Measurements from ENCODE around the gene AATF.

Gene AATF

DNA sequence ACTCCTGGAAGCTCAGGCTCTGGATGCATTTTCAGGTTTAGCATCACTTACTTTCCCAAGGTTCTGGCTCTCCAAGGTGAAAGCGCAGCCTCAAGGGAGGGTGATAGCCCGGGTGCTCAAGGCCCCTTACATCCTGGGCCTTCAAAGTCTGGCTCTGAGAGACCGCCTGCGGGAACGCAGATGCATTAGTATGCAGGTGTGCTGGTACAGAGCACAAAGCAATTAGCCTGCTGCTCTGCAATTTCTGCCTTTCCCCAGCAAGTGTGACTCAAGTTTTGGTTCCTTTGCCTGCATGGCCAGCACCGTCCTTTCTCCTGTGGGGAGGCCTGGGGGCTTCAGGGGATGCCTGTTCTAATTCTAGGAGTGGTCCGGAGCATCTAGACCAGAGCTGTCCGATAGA, 116.2 kb downstream of the AATF start:
- POLR2A ChIA-PET: no interaction called here
- no peak overlapping the region for H3K4me3 ChIP-seq (ENCODE audit: control insufficient read depth in 1 of 7, extremely low read depth in 1 of 7, insufficient read depth in 4 of 7, low read depth in 2 of 7, low read length in 6 of 7)
- WGBS (ENCODE audit: insufficient coverage): 92% methylated on average over 8 of the region's 8 CpGs
- DNase-seq: no peak
- CTCF ChIA-PET: interaction anchor here (0.9 kb wide), 1 partner anchor 11 kb away, joined by 3 read pairs; no protein-coding TSS in a partner anchor
- peaks cover 0 to 44% (median 12%) of the 10 kb centered on the region in 5 experiments for H3K27me3 ChIP-seq (replicated peaks in 2 of 5; ENCODE audit: control insufficient read depth in 4 of 5, insufficient read depth in 5 of 5, low read length in 4 of 5)
- H3K36me3 ChIP-seq (ENCODE audit: control insufficient read depth in 4 of 4, insufficient read depth in 4 of 4, low read length in 3 of 4): no peaks in the 10 kb centered on the region
- no peaks in the 10 kb centered on the region for H3K4me1 ChIP-seq (ENCODE audit: control extremely low read depth in 1 of 4, control insufficient read depth in 4 of 4, insufficient read depth in 4 of 4, low read length in 3 of 4)
- H3K9me3 ChIP-seq (ENCODE audit: control extremely low read depth in 1 of 5, control insufficient read depth in 4 of 5, insufficient read depth in 2 of 5, low read depth in 1 of 5, low read length in 4 of 5): peaks cover 0 to 3% (median 0%) of the 10 kb centered on the region in 5 experiments
- H3K27ac ChIP-seq (ENCODE audit: insufficient read depth in 1 of 2, low read depth in 1 of 2, low read length in 2 of 2, poor library complexity in 1 of 2, severe bottlenecking in 2 of 2): no peak overlapping the region

DNA sequence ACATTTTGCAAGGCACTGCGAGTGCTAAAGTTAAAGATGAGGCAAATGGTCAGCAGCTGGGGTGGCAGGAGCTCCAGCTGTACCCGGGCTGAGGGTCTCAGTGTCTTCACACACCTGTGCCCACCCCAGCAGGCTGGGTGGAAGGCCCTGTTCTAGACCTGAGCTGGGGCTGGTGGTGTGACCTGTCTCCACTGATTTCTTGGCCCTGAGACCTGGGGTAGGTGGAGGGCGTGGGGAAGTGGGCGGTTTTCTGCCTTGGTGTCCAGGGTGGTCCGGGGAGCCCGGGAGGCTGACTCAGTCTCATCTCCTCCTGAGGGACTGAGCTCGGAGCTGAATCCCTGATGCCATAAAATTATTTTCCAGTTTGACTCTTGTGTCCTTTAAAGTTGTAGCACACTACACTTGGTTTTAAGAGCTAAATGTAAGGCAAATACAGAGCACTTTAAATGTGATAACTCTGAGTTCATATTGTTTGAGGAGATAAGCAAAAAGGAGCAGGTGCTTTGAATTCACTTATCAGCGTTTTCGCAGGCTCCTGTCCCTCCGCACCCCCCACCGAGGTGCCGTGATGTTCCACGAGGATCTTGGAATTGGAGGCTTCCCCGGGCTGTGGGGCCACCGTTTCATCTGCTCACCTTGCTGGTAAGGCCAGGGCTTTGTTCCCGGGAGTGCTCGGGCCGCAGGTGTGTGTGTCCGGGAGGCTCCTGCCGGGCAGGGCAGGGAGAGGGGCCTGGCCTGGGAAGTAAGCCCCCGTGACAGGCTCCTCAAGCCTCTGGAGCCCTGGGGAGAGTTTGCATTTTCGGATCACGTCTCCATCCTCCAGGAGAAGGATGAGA, 117.0 kb downstream of the AATF start:
- CTCF ChIA-PET: interaction anchor here (0.7 to 0.9 kb wide), 2 partner anchors 12 to 47 kb away, joined by 3 read pairs; no protein-coding TSS in a partner anchor
- no peaks in the 10 kb centered on the region for H3K36me3 ChIP-seq (ENCODE audit: control insufficient read depth in 4 of 4, insufficient read depth in 4 of 4, low read length in 3 of 4)
- WGBS (ENCODE audit: insufficient coverage): 79% methylated on average over 19 of the region's 23 CpGs

DNA sequence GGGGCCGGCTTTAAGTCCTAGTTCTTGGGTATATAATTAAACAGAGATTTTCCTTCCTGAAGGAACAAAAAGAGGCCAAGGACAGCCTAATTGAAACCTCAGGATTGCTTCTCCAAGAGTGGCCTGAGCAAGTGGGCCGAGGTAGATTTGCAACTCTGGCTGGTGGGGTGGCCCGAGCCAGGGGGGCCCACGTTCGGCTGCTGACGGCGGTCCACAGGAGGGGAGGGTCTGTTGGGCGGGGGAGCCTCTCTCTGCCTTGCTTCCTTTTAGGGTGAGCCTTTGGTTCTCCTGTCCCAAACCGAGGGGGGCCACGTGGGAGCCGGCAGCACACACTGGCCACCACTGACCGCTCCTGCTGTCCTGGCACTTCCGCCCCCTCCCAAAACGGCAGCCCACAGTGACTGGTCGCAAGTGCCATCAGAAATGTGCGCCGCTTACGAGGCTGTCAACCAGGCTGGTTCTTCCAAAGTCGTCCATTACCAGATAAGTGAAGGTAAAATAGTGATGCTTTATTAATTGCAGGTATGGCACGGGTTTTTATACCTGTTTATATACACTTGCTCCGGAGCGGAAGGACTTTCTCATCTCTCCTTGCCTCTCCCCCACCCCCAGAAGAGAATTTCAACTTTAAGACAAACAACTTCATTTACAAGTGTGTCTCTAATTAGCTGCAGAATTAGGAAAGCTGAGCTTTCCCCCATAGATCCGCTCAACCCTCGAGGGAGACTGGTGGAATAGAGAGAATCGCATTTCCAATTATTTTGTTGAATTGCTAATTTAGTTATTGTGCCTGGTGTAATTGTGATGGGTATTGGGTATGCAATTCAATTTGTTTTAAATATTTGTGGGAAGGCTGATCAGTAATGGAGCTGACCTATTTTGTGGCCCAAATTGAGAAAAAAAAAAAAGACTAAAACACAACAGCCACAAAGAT, 117.8 kb downstream of the AATF start:
- WGBS (ENCODE audit: insufficient coverage): 57% methylated on average over 22 of the region's 25 CpGs
- H3K4me1 ChIP-seq (ENCODE audit: control extremely low read depth in 1 of 4, control insufficient read depth in 4 of 4, insufficient read depth in 4 of 4, low read length in 3 of 4): no peaks in the 10 kb centered on the region
- no peak overlapping the region for H3K4me3 ChIP-seq (ENCODE audit: control insufficient read depth in 1 of 7, extremely low read depth in 1 of 7, insufficient read depth in 4 of 7, low read depth in 2 of 7, low read length in 6 of 7)
- peaks cover 0 to 3% (median 0%) of the 10 kb centered on the region in 5 experiments for H3K9me3 ChIP-seq (ENCODE audit: control extremely low read depth in 1 of 5, control insufficient read depth in 4 of 5, insufficient read depth in 2 of 5, low read depth in 1 of 5, low read length in 4 of 5)
- H3K27ac ChIP-seq (ENCODE audit: insufficient read depth in 1 of 2, low read depth in 1 of 2, low read length in 2 of 2, poor library complexity in 1 of 2, severe bottlenecking in 2 of 2): no peak overlapping the region
- no peaks in the 10 kb centered on the region for H3K36me3 ChIP-seq (ENCODE audit: control insufficient read depth in 4 of 4, insufficient read depth in 4 of 4, low read length in 3 of 4)
- peaks cover 0 to 44% (median 12%) of the 10 kb centered on the region in 5 experiments for H3K27me3 ChIP-seq (replicated peaks in 2 of 5; ENCODE audit: control insufficient read depth in 4 of 5, insufficient read depth in 5 of 5, low read length in 4 of 5)
- ChIA-PET POLR2A (interaction anchor here (0.8 kb wide), 1 partner anchor 10 kb away, joined by 3 read pairs; no protein-coding TSS in a partner anchor), CTCF (interaction anchor here (1.1 to 1.9 kb wide), 2 partner anchors 19 to 23 kb away, joined by 3 to 4 read pairs; no protein-coding TSS in a partner anchor)
- no peak for DNase-seq

More for the DNA sequence above, 117.0 kb downstream of the AATF start:
- Histone ChIP-seq H3K4me3 (ENCODE audit: control insufficient read depth in 1 of 7, extremely low read depth in 1 of 7, insufficient read depth in 4 of 7, low read depth in 2 of 7, low read length in 6 of 7) (no peak overlapping the region), H3K27me3 (replicated peaks in 2 of 5; ENCODE audit: control insufficient read depth in 4 of 5, insufficient read depth in 5 of 5, low read length in 4 of 5) (peaks cover 0 to 44% (median 12%) of the 10 kb centered on the region in 5 experiments), H3K9me3 (ENCODE audit: control extremely low read depth in 1 of 5, control insufficient read depth in 4 of 5, insufficient read depth in 2 of 5, low read depth in 1 of 5, low read length in 4 of 5) (peaks cover 0 to 3% (median 0%) of the 10 kb centered on the region in 5 experiments), H3K4me1 (ENCODE audit: control extremely low read depth in 1 of 4, control insufficient read depth in 4 of 4, insufficient read depth in 4 of 4, low read length in 3 of 4) (no peaks in the 10 kb centered on the region), H3K27ac (ENCODE audit: insufficient read depth in 1 of 2, low read depth in 1 of 2, low read length in 2 of 2, poor library complexity in 1 of 2, severe bottlenecking in 2 of 2) (no peak overlapping the region)
- POLR2A ChIA-PET: no interaction called here
- no peak for DNase-seq

DNA sequence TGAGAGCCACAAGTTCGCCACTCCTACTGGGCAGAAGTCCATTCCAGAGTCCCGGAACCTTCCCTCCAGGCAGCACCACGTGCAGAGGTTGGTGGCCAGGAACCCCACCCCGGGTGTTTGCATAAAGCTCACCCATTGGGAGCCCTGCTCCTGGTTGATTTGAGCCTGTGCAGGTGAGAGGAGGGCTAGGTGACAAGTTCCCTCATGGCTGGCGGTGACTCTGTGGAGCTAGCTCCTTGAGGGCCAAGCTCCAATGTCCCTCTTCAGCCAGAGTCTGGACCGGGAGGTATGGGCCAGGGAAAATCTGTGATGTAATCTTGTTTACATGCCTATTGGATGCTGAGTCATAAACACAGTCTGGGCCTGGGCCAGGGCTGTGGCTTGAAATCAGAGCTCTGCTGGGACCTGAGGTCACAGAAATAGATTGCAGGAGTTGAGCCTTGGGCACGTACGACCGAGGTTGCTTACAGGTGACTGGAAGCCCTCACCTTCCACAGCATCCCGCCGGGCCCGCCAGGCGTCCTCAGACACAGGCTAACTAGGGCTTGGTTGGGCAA, 118.9 kb downstream of the AATF start:
- no peak for DNase-seq
- H3K4me3 ChIP-seq (ENCODE audit: control insufficient read depth in 1 of 7, extremely low read depth in 1 of 7, insufficient read depth in 4 of 7, low read depth in 2 of 7, low read length in 6 of 7): no peak overlapping the region
- no peak overlapping the region for H3K27ac ChIP-seq (ENCODE audit: insufficient read depth in 1 of 2, low read depth in 1 of 2, low read length in 2 of 2, poor library complexity in 1 of 2, severe bottlenecking in 2 of 2)
- WGBS (ENCODE audit: insufficient coverage): 69% methylated on average over 11 of the region's 13 CpGs
- no peaks in the 10 kb centered on the region for H3K36me3 ChIP-seq (ENCODE audit: control insufficient read depth in 4 of 4, insufficient read depth in 4 of 4, low read length in 3 of 4)
- ChIA-PET CTCF (interaction anchor here (1.1 to 1.9 kb wide), 2 partner anchors 18 to 22 kb away, joined by 3 to 4 read pairs; no protein-coding TSS in a partner anchor), POLR2A (interaction anchor here (0.8 kb wide), 1 partner anchor 12 kb away, joined by 3 read pairs; no protein-coding TSS in a partner anchor)
- H3K27me3 ChIP-seq (replicated peaks in 2 of 5; ENCODE audit: control insufficient read depth in 4 of 5, insufficient read depth in 5 of 5, low read length in 4 of 5): peaks cover 0 to 44% (median 12%) of the 10 kb centered on the region in 5 experiments
- H3K9me3 ChIP-seq (ENCODE audit: control extremely low read depth in 1 of 5, control insufficient read depth in 4 of 5, insufficient read depth in 2 of 5, low read depth in 1 of 5, low read length in 4 of 5): peaks cover 0 to 3% (median 0%) of the 10 kb centered on the region in 5 experiments
- H3K4me1 ChIP-seq (ENCODE audit: control extremely low read depth in 1 of 4, control insufficient read depth in 4 of 4, insufficient read depth in 4 of 4, low read length in 3 of 4): no peaks in the 10 kb centered on the region

DNA sequence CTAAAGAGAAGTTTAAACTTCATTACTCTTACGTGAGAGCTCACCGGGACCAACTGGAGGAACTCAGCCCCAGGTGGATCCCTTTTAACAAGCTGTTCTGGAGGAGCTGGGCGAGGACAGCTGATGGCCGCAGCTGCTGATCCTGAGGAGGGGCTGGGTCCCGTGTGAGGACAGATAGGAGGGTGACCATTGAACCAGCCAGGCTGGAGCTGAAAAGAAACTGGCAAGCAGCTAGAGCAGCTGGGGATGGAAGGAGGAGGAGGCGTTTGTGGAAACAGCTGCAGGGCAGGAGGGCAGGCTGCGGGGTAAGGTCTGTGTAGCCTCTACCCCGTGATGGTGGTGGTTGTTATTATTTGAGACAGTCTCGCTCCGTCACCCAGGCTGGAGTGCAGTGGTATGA, 119.5 kb downstream of the AATF start:
- H3K27ac ChIP-seq (ENCODE audit: insufficient read depth in 1 of 2, low read depth in 1 of 2, low read length in 2 of 2, poor library complexity in 1 of 2, severe bottlenecking in 2 of 2): no peak overlapping the region
- ChIA-PET CTCF (interaction anchor here (1.9 kb wide), 1 partner anchor 21 kb away, joined by 4 read pairs; no protein-coding TSS in a partner anchor), POLR2A (no interaction called here)
- WGBS (ENCODE audit: insufficient coverage): 91% methylated on average over 10 of the region's 10 CpGs
- no peak for DNase-seq
- H3K36me3 ChIP-seq (ENCODE audit: control insufficient read depth in 4 of 4, insufficient read depth in 4 of 4, low read length in 3 of 4): no peaks in the 10 kb centered on the region
- no peaks in the 10 kb centered on the region for H3K4me1 ChIP-seq (ENCODE audit: control extremely low read depth in 1 of 4, control insufficient read depth in 4 of 4, insufficient read depth in 4 of 4, low read length in 3 of 4)
- H3K27me3 ChIP-seq (replicated peaks in 2 of 5; ENCODE audit: control insufficient read depth in 4 of 5, insufficient read depth in 5 of 5, low read length in 4 of 5): peaks cover 0 to 44% (median 12%) of the 10 kb centered on the region in 5 experiments
- H3K9me3 ChIP-seq (ENCODE audit: control extremely low read depth in 1 of 5, control insufficient read depth in 4 of 5, insufficient read depth in 2 of 5, low read depth in 1 of 5, low read length in 4 of 5): peaks cover 0 to 3% (median 0%) of the 10 kb centered on the region in 5 experiments
- no peak overlapping the region for H3K4me3 ChIP-seq (ENCODE audit: control insufficient read depth in 1 of 7, extremely low read depth in 1 of 7, insufficient read depth in 4 of 7, low read depth in 2 of 7, low read length in 6 of 7)

DNA sequence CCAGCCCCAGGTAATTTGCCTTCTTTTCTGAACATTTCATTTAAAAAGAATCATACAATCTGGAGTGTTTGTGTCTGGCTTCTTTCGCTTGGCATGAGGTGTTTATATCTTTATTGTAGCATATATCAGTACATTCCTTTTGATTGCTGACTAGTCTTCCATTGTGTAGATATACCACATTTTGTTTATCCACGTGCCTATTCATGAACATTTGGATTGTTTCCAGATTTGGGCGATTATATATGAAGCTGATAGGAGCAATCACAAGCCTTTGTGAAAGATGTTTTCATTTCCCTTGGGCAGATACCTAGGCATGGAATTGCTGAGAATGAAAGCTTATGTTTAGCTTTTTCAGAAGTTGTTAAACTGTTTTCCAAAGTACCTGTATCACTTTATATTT, 120.3 kb downstream of the AATF start:
- peaks cover 0 to 3% (median 0%) of the 10 kb centered on the region in 5 experiments for H3K9me3 ChIP-seq (ENCODE audit: control extremely low read depth in 1 of 5, control insufficient read depth in 4 of 5, insufficient read depth in 2 of 5, low read depth in 1 of 5, low read length in 4 of 5)
- 92% methylated on average over 2 of the region's 3 CpGs for WGBS (ENCODE audit: insufficient coverage)
- no peak overlapping the region for H3K4me3 ChIP-seq (ENCODE audit: control insufficient read depth in 1 of 7, extremely low read depth in 1 of 7, insufficient read depth in 4 of 7, low read depth in 2 of 7, low read length in 6 of 7)
- POLR2A ChIA-PET: no interaction called here
- H3K36me3 ChIP-seq (ENCODE audit: control insufficient read depth in 4 of 4, insufficient read depth in 4 of 4, low read length in 3 of 4): no peaks in the 10 kb centered on the region
- no peaks in the 10 kb centered on the region for H3K4me1 ChIP-seq (ENCODE audit: control extremely low read depth in 1 of 4, control insufficient read depth in 4 of 4, insufficient read depth in 4 of 4, low read length in 3 of 4)
- DNase-seq: no peak
- CTCF ChIA-PET: interaction anchor here (1.2 kb wide), 1 partner anchor 13 kb away, joined by 3 read pairs; no protein-coding TSS in a partner anchor
- H3K27me3 ChIP-seq (replicated peaks in 2 of 5; ENCODE audit: control insufficient read depth in 4 of 5, insufficient read depth in 5 of 5, low read length in 4 of 5): peaks cover 0 to 44% (median 12%) of the 10 kb centered on the region in 5 experiments
- no peak overlapping the region for H3K27ac ChIP-seq (ENCODE audit: insufficient read depth in 1 of 2, low read depth in 1 of 2, low read length in 2 of 2, poor library complexity in 1 of 2, severe bottlenecking in 2 of 2)

Data from common myeloid progenitor, CD34-positive (primary cell).